Endodermal cell (in vitro differentiated cells): ENCODE results near the gene FBXL17. TPM values are rescaled to one million over a fixed set of nuclear protein-coding genes. Genes with fewer than 3 reads are reported as not detected.

Source experiments
- DNase-seq: peaks from one replicate; pipeline ENCODE4 v3.0.0-alpha.2; 2017
- H3K27ac ChIP-seq: 2 replicates; pipeline ENCODE4 v1.5.1; 2013; ENCODE audit warnings: mild to moderate bottlenecking, low read depth, low read length, moderate library complexity
- H3K27me3 ChIP-seq: 2 replicates; pipeline ENCODE4 v1.6.1; 2013; ENCODE audit warnings: mild to moderate bottlenecking, low read length, moderate library complexity; ENCODE audit not compliant: insufficient read depth, control insufficient read depth, poor library complexity, severe bottlenecking
- H3K36me3 ChIP-seq: 2 replicates; pipeline ENCODE4 v1.7.0; 2013; ENCODE audit warnings: mild to moderate bottlenecking, low read length, moderate library complexity; ENCODE audit not compliant: control insufficient read depth, insufficient read depth
- H3K4me1 ChIP-seq: one replicate; pipeline ENCODE4 v1.7.0; 2013; ENCODE audit warnings: low read length; ENCODE audit not compliant: control insufficient read depth, insufficient read depth
- H3K4me3 ChIP-seq: 2 replicates; pipeline ENCODE4 v1.5.1; 2013; ENCODE audit warnings: mild to moderate bottlenecking, low read length, moderate library complexity
- H3K9ac ChIP-seq: 2 replicates; pipeline ENCODE4 v1.6.1; 2013; ENCODE audit warnings: mild to moderate bottlenecking, low read length, moderate library complexity; ENCODE audit not compliant: poor library complexity, severe bottlenecking; ENCODE audit errors: extremely low read depth
- H3K9me3 ChIP-seq: 2 replicates; pipeline ENCODE4 v1.6.1; 2013; ENCODE audit warnings: mild to moderate bottlenecking, low read length, moderate library complexity; ENCODE audit not compliant: control insufficient read depth
- H3K27ac Mint-ChIP-seq: 2 replicates; pipeline ENCODE4 v1.8.0; 2020; ENCODE audit warnings: mixed read lengths
- H3K27me3 Mint-ChIP-seq: 2 replicates; pipeline ENCODE4 v1.8.0; 2021; ENCODE audit warnings: mild to moderate bottlenecking, mixed read lengths; ENCODE audit not compliant: insufficient read depth
- H3K36me3 Mint-ChIP-seq: 2 replicates; pipeline ENCODE4 v1.8.0; 2020; ENCODE audit warnings: low read depth, mixed read lengths
- H3K4me1 Mint-ChIP-seq: 2 replicates; pipeline ENCODE4 v1.8.0; 2020; ENCODE audit warnings: mixed read lengths
- H3K4me3 Mint-ChIP-seq: 2 replicates; pipeline ENCODE4 v1.8.0; 2020; ENCODE audit warnings: mild to moderate bottlenecking, moderate library complexity, mixed read lengths
- H3K9me3 Mint-ChIP-seq: 2 replicates; pipeline ENCODE4 v1.8.0; 2020; ENCODE audit warnings: mild to moderate bottlenecking, mixed read lengths
- CTCF ChIP-seq: fragments of 200-600 bp; sonication (generic); conservative IDR thresholded peaks from 2 replicates; pipeline ENCODE4 v1.5.0; 2021; ENCODE audit warnings: antibody characterized with exemption, mild to moderate bottlenecking
- WGBS, 2 experiments: methylation state at CpG; one replicate each; pipeline versions ENCODE4 v1.1.5 to v1.1.7; 2013; ENCODE audit warnings: missing lambda C conversion rate in 2 of 2, mixed read lengths in 1 of 2; ENCODE audit not compliant: insufficient coverage in 1 of 2, insufficient read length in 1 of 2; 5-methylcytosine and 5-hydroxymethylcytosine counted together
- total RNA-seq, 2 donors: library from RNA; stranded (reverse); fragmentation: NEBNext Ultra II Directional in 1 of 2; extraction: Animal tissue kit (Norgen Biotek cat#: 25700) in 1 of 2; gene quantifications; 2 replicates in 1 of 2; 3 replicates in 1 of 2; pipeline ENCODE4 v1.2.1, GENCODE V29; 2021

The FBXL17 gene
- total RNA-seq, 2 donors from 2014 or later: 7.4 to 8.6 TPM

- H3K36me3 Mint-ChIP-seq: no peaks in the 10 kb centered on the region
- no peaks in the 10 kb centered on the region for H3K36me3 ChIP-seq
- 92% methylated on average over 2 of the region's 2 CpGs; no CpG with 5 or more reads in 1 of the 2 experiments for WGBS, 2 experiments
- H3K9me3 ChIP-seq: no peaks in the 10 kb centered on the region
- no peak overlapping the region for H3K27ac ChIP-seq
- no peaks in the 10 kb centered on the region for H3K27me3 ChIP-seq
- TF ChIP-seq CTCF: no peak
- H3K9me3 Mint-ChIP-seq: no peaks in the 10 kb centered on the region
- no peak overlapping the region for H3K9ac ChIP-seq
- no peak overlapping the region for H3K4me3 Mint-ChIP-seq
- DNase-seq: no peak
- no peaks in the 10 kb centered on the region for H3K27me3 Mint-ChIP-seq
- H3K4me1 Mint-ChIP-seq: peaks cover 2% of the 10 kb centered on the region
- H3K27ac Mint-ChIP-seq: no peak overlapping the region
- H3K4me3 ChIP-seq: no peak overlapping the region
- H3K4me1 ChIP-seq: peaks cover 3% of the 10 kb centered on the region
Observed at GRCh38 chr5:108334225-108334624, 47.7 kb downstream of the FBXL17 start.

GRCh38 chr5:108326982-108327381 is 54.9 kb downstream of the FBXL17 start:
- Mint-ChIP-seq H3K4me1 (no peaks in the 10 kb centered on the region), H3K9me3 (no peaks in the 10 kb centered on the region), H3K27ac (no peak overlapping the region), H3K27me3 (no peaks in the 10 kb centered on the region), H3K4me3 (no peak overlapping the region), H3K36me3 (no peaks in the 10 kb centered on the region)
- no peak for DNase-seq
- H3K27me3 ChIP-seq: no peaks in the 10 kb centered on the region
- H3K9ac ChIP-seq: no peak overlapping the region
- no peaks in the 10 kb centered on the region for H3K36me3 ChIP-seq
- no peaks in the 10 kb centered on the region for H3K9me3 ChIP-seq
- no peaks in the 10 kb centered on the region for H3K4me1 ChIP-seq
- TF ChIP-seq CTCF: no peak
- no peak overlapping the region for H3K4me3 ChIP-seq
- no peak overlapping the region for H3K27ac ChIP-seq

GRCh38 chr5:108324886-108325285 is 57.0 kb downstream of the FBXL17 start:
- DNase-seq: no peak
- H3K4me1 ChIP-seq: no peaks in the 10 kb centered on the region
- H3K27ac ChIP-seq: no peak overlapping the region
- Mint-ChIP-seq H3K4me1 (no peaks in the 10 kb centered on the region), H3K4me3 (no peak overlapping the region), H3K27me3 (no peaks in the 10 kb centered on the region), H3K9me3 (no peaks in the 10 kb centered on the region), H3K27ac (no peak overlapping the region), H3K36me3 (no peaks in the 10 kb centered on the region)
- no peak for TF ChIP-seq CTCF
- H3K9ac ChIP-seq: no peak overlapping the region
- H3K27me3 ChIP-seq: no peaks in the 10 kb centered on the region
- 89 to 100% methylated on average over 1 to 4 of the region's 4 CpGs for WGBS, 2 experiments
- no peaks in the 10 kb centered on the region for H3K36me3 ChIP-seq
- no peaks in the 10 kb centered on the region for H3K9me3 ChIP-seq
- H3K4me3 ChIP-seq: no peak overlapping the region
